ENCODE measurements around the gene TDRD3.

TDRD3 gene

DNA sequence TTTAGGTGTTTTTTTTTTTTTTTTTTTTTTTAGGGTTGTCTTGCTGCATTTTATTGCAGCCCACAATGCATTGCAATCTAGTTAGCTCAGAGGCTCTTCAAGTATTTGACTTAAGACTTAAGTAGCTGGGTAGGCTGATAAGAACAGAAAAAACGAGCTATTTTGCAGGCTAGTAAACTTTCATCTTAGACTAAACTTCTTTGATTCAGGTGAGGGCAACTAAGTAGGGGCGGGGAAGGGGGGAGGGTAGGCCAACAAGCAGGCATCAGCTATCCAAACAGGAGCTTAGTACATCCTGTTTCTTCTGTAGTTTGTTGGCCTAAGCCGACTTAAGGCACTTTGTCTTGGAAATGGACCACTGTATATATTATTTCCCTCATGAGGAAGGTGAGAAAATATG is 4.9 kb upstream of the TDRD3 start:
- no peak overlapping the region for H2AFZ ChIP-seq (ENCODE audit: low read depth, low read length)
- H3K27ac ChIP-seq (ENCODE audit: low read length) = no peak overlapping the region
- H3K4me1 ChIP-seq (ENCODE audit: insufficient read depth, low read length) = peaks cover 7% of the 10 kb centered on the region
- no peaks in the 10 kb centered on the region for H4K20me1 ChIP-seq (ENCODE audit: insufficient read depth, low read length)
- H3K4me3 ChIP-seq (ENCODE audit: low read depth in 1 of 2, low read length in 2 of 2) = no peak overlapping the region
- no peaks in the 10 kb centered on the region for H3K9me3 ChIP-seq (ENCODE audit: insufficient read depth, low read length, severe bottlenecking)
- TF ChIP-seq EZH2 (IDR thresholded peaks at IDR 0.05; ENCODE audit: borderline replicate concordance, low read depth, low read length, severe bottlenecking) = no peak
- TF ChIP-seq, protein P1, sequence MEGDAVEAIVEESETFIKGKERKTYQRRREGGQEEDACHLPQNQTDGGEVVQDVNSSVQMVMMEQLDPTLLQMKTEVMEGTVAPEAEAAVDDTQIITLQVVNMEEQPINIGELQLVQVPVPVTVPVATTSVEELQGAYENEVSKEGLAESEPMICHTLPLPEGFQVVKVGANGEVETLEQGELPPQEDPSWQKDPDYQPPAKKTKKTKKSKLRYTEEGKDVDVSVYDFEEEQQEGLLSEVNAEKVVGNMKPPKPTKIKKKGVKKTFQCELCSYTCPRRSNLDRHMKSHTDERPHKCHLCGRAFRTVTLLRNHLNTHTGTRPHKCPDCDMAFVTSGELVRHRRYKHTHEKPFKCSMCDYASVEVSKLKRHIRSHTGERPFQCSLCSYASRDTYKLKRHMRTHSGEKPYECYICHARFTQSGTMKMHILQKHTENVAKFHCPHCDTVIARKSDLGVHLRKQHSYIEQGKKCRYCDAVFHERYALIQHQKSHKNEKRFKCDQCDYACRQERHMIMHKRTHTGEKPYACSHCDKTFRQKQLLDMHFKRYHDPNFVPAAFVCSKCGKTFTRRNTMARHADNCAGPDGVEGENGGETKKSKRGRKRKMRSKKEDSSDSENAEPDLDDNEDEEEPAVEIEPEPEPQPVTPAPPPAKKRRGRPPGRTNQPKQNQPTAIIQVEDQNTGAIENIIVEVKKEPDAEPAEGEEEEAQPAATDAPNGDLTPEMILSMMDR (IDR thresholded peaks at IDR 0.05; ENCODE audit: borderline replicate concordance, extremely low read depth, low read length, poor library complexity, severe bottlenecking) = no peak
- no peak overlapping the region for H3K4me2 ChIP-seq (ENCODE audit: insufficient read depth, low read length)
- no peaks in the 10 kb centered on the region; the same call in 1 of the 2 replicates for H3K79me2 ChIP-seq (ENCODE audit: insufficient read depth, low read length)
- H3K27me3 ChIP-seq (ENCODE audit: insufficient read depth, low read length, poor library complexity) = no peaks in the 10 kb centered on the region
- DNase-seq (no peak), ATAC-seq (ENCODE audit: insufficient read depth, low read depth) (no peak)
- no peaks in the 10 kb centered on the region for H3K36me3 ChIP-seq (ENCODE audit: insufficient read depth, low read length)
- H3K9ac ChIP-seq (ENCODE audit: low read depth, low read length) = no peak overlapping the region

DNA sequence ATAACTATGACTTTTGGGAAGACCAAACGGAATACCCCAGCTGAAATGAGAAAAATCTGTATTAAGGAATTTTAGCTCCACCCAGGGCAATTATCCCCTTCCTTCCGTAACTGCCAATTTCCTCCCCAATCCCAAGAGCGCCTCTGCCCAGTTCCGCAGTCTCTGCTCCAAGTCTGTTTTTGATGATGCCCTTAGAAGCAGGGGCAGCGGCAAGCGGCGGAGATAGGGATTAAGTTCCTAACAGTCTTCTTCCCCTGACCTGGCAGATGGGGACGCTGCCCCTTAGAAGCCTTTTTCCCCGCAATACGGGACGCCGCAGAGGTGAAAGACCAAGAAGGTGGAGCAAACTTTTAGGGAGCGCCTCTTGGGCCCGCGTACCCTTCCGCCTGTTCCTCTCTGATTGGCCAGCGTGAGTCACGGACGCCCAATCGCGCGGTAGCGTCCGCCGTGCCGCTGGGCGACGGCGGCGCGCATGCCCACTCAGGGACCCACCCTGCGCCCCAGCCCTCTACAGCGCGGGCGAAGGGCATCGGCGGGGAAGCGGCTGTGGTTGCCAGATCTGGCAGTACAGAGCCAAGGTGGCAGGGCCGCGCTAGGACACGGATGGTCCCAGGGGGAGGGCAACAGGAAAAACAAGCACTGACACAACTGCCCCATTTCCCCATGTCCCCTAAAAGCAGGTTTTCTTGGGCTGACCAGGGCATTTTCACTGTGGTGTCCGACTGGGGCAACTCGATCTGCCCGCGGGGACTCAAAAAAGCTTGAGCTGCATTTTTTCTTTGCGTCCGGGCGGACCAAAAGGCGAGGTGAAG is 843 bp upstream of the TDRD3 start:
- peaks cover 24% of the 10 kb centered on the region for H3K4me1 ChIP-seq (ENCODE audit: insufficient read depth, low read length)
- no peaks in the 10 kb centered on the region for H3K27me3 ChIP-seq (ENCODE audit: insufficient read depth, low read length, poor library complexity)
- no peak for TF ChIP-seq EZH2 (IDR thresholded peaks at IDR 0.05; ENCODE audit: borderline replicate concordance, low read depth, low read length, severe bottlenecking)
- TF ChIP-seq, protein P1 (IDR thresholded peaks at IDR 0.05; ENCODE audit: borderline replicate concordance, extremely low read depth, low read length, poor library complexity, severe bottlenecking) = no peak
- peak overlapping the region; percentile 80 to 87; a peak in 3 of 4 replicates for H3K4me3 ChIP-seq (ENCODE audit: low read depth in 1 of 2, low read length in 2 of 2)
- peak overlapping the region; percentile 95 for H2AFZ ChIP-seq (ENCODE audit: low read depth, low read length)
- H3K4me2 ChIP-seq (ENCODE audit: insufficient read depth, low read length) = peak overlapping the region; percentile 77
- DNase-seq (peak; percentile 93), ATAC-seq (ENCODE audit: insufficient read depth, low read depth) (peak; percentile 88)
- no peaks in the 10 kb centered on the region for H3K9me3 ChIP-seq (ENCODE audit: insufficient read depth, low read length, severe bottlenecking)
- no peaks in the 10 kb centered on the region for H3K36me3 ChIP-seq (ENCODE audit: insufficient read depth, low read length)
- no peaks in the 10 kb centered on the region for H4K20me1 ChIP-seq (ENCODE audit: insufficient read depth, low read length)
- H3K9ac ChIP-seq (ENCODE audit: low read depth, low read length) = peak overlapping the region; percentile 90
- H3K79me2 ChIP-seq (ENCODE audit: insufficient read depth, low read length) = peaks cover 37% of the 10 kb centered on the region
- H3K27ac ChIP-seq (ENCODE audit: low read length) = peak overlapping the region; percentile 95

DNA sequence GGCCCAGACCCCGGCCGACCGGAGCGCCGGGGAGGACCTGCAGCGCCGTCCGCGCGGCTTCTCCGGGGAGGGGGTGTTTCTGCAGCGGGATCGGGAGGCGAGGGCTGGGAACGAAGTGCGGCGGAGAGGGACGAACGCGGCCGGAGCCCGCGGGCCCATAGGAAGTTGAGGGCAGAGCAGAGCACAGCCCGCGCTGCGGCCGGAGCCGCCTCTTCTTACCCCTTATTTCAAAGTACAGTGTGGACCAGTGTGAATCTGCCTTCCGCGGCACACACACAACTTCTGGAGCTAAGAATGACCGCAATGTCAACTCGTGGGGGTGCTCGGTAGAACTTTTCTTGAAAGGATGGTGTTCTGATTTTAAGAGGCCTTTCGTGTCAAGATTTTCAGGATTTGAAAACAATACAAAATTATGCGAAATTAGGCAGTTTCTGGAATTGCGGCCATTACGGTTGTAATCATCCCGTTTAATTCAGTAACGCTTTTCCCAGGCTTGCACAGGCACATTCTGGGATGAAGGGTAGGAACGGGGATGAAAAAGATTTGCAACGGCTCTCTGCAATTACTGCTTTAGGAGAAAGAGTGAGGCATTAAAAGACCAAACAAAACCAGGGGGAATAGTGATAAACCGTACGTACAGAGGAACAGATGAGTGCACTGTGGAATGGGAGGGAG is 821 bp downstream of the TDRD3 start:
- H2AFZ ChIP-seq (ENCODE audit: low read depth, low read length) = peak overlapping the region; percentile 82
- no peaks in the 10 kb centered on the region for H3K36me3 ChIP-seq (ENCODE audit: insufficient read depth, low read length)
- H3K4me2 ChIP-seq (ENCODE audit: insufficient read depth, low read length) = peak overlapping the region; percentile 75
- H4K20me1 ChIP-seq (ENCODE audit: insufficient read depth, low read length) = peaks cover 4% of the 10 kb centered on the region; the same call in 1 of the 2 replicates
- TF ChIP-seq, protein P1 (IDR thresholded peaks at IDR 0.05; ENCODE audit: borderline replicate concordance, extremely low read depth, low read length, poor library complexity, severe bottlenecking) = no peak
- no peak for TF ChIP-seq EZH2 (IDR thresholded peaks at IDR 0.05; ENCODE audit: borderline replicate concordance, low read depth, low read length, severe bottlenecking)
- H3K9me3 ChIP-seq (ENCODE audit: insufficient read depth, low read length, severe bottlenecking) = no peaks in the 10 kb centered on the region
- peaks cover 24% of the 10 kb centered on the region for H3K4me1 ChIP-seq (ENCODE audit: insufficient read depth, low read length)
- DNase-seq = peak; percentile 57
- H3K27me3 ChIP-seq (ENCODE audit: insufficient read depth, low read length, poor library complexity) = no peaks in the 10 kb centered on the region
- H3K9ac ChIP-seq (ENCODE audit: low read depth, low read length) = peak overlapping the region; percentile 90
- peaks cover 53% of the 10 kb centered on the region for H3K79me2 ChIP-seq (ENCODE audit: insufficient read depth, low read length)
- peak overlapping the region; percentile 58 to 87; a peak in 3 of 4 replicates for H3K4me3 ChIP-seq (ENCODE audit: low read depth in 1 of 2, low read length in 2 of 2)
- H3K27ac ChIP-seq (ENCODE audit: low read length) = peak overlapping the region; percentile 71
- ATAC-seq (ENCODE audit: insufficient read depth, low read depth) = peak; percentile 5; the same call in 2 of the 3 replicates

Data from DND-41 (cell line).